ENCODE data around the gene F10. TPM values are rescaled to one million over a fixed set of nuclear protein-coding genes. Genes with fewer than 3 reads are reported as not detected.

F10 gene
- total RNA-seq, 2 experiments from 2014 or later = not detected

GRCh38 chr13:113090806-113091205 is 31.8 kb upstream of the F10 start:
- no peaks in the 10 kb centered on the region for H3K36me3 ChIP-seq (ENCODE audit: insufficient read depth, low read length)
- no peaks in the 10 kb centered on the region for H3K9me3 ChIP-seq (ENCODE audit: low read length)
- no TSS peak for BruUV-seq (replicated peaks)
- H2AFZ ChIP-seq (ENCODE audit: low read length) = no peak overlapping the region
- no peak overlapping the region for H3K27ac ChIP-seq (ENCODE audit: low read depth, low read length, poor library complexity, severe bottlenecking)
- H3K4me2 ChIP-seq (ENCODE audit: low read length) = no peak overlapping the region
- no peak overlapping the region for H3K4me3 ChIP-seq (ENCODE audit: low read depth, low read length, poor library complexity, severe bottlenecking)
- CTCF ChIA-PET (ENCODE audit: unreplicated experiment) = no interaction called here
- DNase-seq (ENCODE audit: low spot score) = no peak
- no peaks in the 10 kb centered on the region for H3K79me2 ChIP-seq (ENCODE audit: insufficient read depth, low read depth, low read length)
- POLR2A ChIA-PET = no interaction called here
- H4K20me1 ChIP-seq (ENCODE audit: insufficient read depth, low read length) = no peaks in the 10 kb centered on the region
- no peaks in the 10 kb centered on the region for H3K4me1 ChIP-seq (ENCODE audit: insufficient read depth, low read length, poor library complexity, severe bottlenecking)
- intact Hi-C loops (cut with micrococcal nuclease; ENCODE audit: unreplicated experiment) = no loop called here
- no peaks in the 10 kb centered on the region for H3K9me2 ChIP-seq (ENCODE audit: insufficient read depth, low read length)
- TF ChIP-seq EZH2phosphoT487 (IDR thresholded peaks at IDR 0.05; ENCODE audit: borderline replicate concordance, low read depth, low read length) (no peak), CTCF (conservative IDR thresholded peaks at IDR 0.05; ENCODE audit: low read length) (no peak)

- no peak for TF ChIP-seq CTCF (conservative IDR thresholded peaks at IDR 0.05; ENCODE audit: low read length)
- TF ChIP-seq EZH2phosphoT487 (IDR thresholded peaks at IDR 0.05; ENCODE audit: borderline replicate concordance, low read depth, low read length) = no peak
- no peak overlapping the region for H2AFZ ChIP-seq (ENCODE audit: low read length)
- ChIA-PET POLR2A (no interaction called here), CTCF (ENCODE audit: unreplicated experiment) (no interaction called here)
- no peaks in the 10 kb centered on the region for H4K20me1 ChIP-seq (ENCODE audit: insufficient read depth, low read length)
- no peaks in the 10 kb centered on the region for H3K79me2 ChIP-seq (ENCODE audit: insufficient read depth, low read depth, low read length)
- H3K36me3 ChIP-seq (ENCODE audit: insufficient read depth, low read length) = no peaks in the 10 kb centered on the region
- H3K9me3 ChIP-seq (ENCODE audit: low read length) = no peaks in the 10 kb centered on the region
- no TSS peak for BruUV-seq (replicated peaks)
- DNase-seq (ENCODE audit: low spot score) = no peak
- intact Hi-C loops (cut with micrococcal nuclease; ENCODE audit: unreplicated experiment) = no loop called here
- H3K27ac ChIP-seq (ENCODE audit: low read depth, low read length, poor library complexity, severe bottlenecking) = no peak overlapping the region
- H3K4me1 ChIP-seq (ENCODE audit: insufficient read depth, low read length, poor library complexity, severe bottlenecking) = no peaks in the 10 kb centered on the region
- H3K4me2 ChIP-seq (ENCODE audit: low read length) = no peak overlapping the region
- no peaks in the 10 kb centered on the region for H3K9me2 ChIP-seq (ENCODE audit: insufficient read depth, low read length)
- no peak overlapping the region for H3K4me3 ChIP-seq (ENCODE audit: low read depth, low read length, poor library complexity, severe bottlenecking)
These were observed 31.3 kb upstream of the F10 start for GRCh38 chr13:113091211-113091771.

- no peaks in the 10 kb centered on the region for H3K36me3 ChIP-seq (ENCODE audit: insufficient read depth, low read length)
- BruUV-seq (replicated peaks) = no TSS peak
- no peaks in the 10 kb centered on the region for H3K4me1 ChIP-seq (ENCODE audit: insufficient read depth, low read length, poor library complexity, severe bottlenecking)
- H3K9me2 ChIP-seq (ENCODE audit: insufficient read depth, low read length) = no peaks in the 10 kb centered on the region
- H2AFZ ChIP-seq (ENCODE audit: low read length) = no peak overlapping the region
- no peak for TF ChIP-seq CTCF (conservative IDR thresholded peaks at IDR 0.05; ENCODE audit: low read length)
- no peak for TF ChIP-seq EZH2phosphoT487 (IDR thresholded peaks at IDR 0.05; ENCODE audit: borderline replicate concordance, low read depth, low read length)
- H3K9me3 ChIP-seq (ENCODE audit: low read length) = no peaks in the 10 kb centered on the region
- H3K4me2 ChIP-seq (ENCODE audit: low read length) = no peak overlapping the region
- no peak overlapping the region for H3K4me3 ChIP-seq (ENCODE audit: low read depth, low read length, poor library complexity, severe bottlenecking)
- ChIA-PET CTCF (ENCODE audit: unreplicated experiment) (no interaction called here), POLR2A (no interaction called here)
- H3K27ac ChIP-seq (ENCODE audit: low read depth, low read length, poor library complexity, severe bottlenecking) = no peak overlapping the region
- intact Hi-C loops (cut with micrococcal nuclease; ENCODE audit: unreplicated experiment) = no loop called here
- H3K79me2 ChIP-seq (ENCODE audit: insufficient read depth, low read depth, low read length) = no peaks in the 10 kb centered on the region
- no peaks in the 10 kb centered on the region for H4K20me1 ChIP-seq (ENCODE audit: insufficient read depth, low read length)
- DNase-seq (ENCODE audit: low spot score) = no peak
These were observed 30.5 kb upstream of the F10 start for GRCh38 chr13:113091891-113092775.

Measured in OCI-LY7 (cell line).